ENCODE measurements around the gene CD14.

- TF ChIP-seq CTCF (conservative IDR thresholded peaks at IDR 0.05; ENCODE audit: low read depth, low read length): no peak
- TF ChIP-seq EZH2 (IDR thresholded peaks at IDR 0.05; ENCODE audit: low read length, unreplicated experiment): no peak
Observed at GRCh38 chr5:140674629-140675028, 41.7 kb upstream of the CD14 start.
